ENCODE data around the gene RASSF7. TPM values are rescaled to one million over a fixed set of nuclear protein-coding genes. Genes with fewer than 3 reads are reported as not detected.

Gene RASSF7
- total and polyA plus RNA-seq, 10 of the 15 experiments (the other 5 are each of a cell fraction or from before 2014, with no cell fraction given) = 0.39 to 29.7 (median 13.2) TPM

DNA sequence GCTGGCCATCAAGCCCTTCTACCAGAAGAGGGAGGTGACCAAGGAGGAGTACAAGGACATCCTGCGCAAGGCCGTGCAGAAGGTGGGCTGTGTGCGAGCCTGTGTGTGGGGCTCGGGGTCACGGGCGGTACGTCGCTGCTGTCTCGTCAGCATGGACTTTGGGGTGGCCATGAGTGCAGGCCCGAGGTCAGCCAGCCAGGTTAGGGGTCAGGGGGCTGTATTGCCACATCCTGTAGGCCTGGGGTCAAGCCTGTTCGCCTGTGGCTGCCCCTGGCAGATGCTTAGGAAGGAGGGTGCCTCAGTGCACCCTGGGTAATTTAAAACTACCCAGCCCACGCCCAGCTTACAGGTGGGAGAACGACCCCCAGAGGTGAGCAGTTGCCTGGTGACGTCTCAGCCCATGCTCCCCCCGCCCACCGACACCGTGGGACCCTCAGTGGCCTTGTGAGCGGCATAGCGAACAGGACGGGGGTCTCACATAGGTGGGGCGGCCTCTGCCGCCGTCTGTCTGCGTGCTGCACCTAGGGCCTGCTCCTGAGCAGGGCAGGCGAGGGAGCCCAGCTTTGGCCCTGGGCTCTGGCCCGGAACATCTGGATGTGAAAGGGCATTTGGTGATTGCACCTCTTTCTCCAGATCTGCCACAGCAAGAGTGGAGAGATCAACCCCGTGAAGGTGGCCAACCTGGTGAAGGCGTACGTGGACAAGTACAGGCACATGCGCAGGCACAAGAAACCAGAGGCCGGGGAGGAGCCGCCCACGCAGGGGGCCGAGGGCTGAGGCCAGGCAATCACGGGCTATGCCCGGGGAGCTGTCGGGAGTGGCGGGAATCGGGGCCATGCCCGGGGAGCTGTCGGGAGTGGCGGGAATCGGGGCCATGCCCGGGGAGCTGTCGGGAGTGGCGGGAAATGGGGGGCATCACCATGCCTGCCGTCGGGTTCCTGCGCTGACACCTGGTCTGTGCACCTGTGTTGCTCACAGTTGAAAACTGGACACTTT is 50.5 kb downstream of the RASSF7 start (continued):
- peak; percentile 15; the same call in 1 of the 2 replicates for TF ChIP-seq ZBED1 (IDR thresholded peaks at IDR 0.05; ENCODE audit: borderline replicate concordance)

DNA sequence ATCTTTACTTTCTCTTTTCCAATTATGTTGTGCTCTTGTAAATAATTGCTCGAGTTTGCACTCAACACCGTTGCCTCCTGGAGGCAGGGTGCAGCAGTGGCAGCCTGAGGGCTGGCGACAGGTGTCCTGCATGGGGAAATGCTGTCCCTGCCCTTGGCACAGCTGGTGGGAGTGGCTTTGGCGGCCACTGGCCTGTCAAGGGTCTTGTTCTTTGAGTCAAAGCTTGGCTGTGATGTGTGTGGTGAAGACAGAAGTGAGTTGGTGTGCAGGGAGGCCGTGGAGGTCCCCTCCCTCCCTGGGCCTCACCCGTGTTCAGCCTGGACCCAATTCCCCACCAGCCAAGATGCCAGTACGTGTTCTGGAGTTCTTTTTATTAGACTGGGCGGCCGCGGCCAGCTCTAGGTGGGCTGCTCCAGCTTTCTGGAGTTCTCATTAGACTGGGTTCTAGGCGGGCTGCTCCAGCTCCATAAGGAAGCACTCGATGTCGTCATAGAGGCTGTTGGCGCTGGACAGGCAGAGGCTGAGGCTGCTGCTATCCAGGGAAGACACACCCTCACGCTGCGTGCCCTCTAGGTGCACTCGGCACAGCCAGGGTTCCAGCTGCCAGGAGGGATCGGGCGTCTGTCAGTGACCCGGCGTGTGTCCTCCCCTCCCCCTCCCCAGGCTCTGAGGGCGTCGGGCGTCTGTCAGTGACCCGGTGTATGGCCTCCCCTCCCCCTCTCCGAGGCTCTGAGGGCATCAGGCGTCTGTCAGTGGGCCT is 51.6 kb downstream of the RASSF7 start:
- ATAC-seq (no peak), FAIRE-seq (no peak), DNase-seq (ENCODE audit: low read depth, low spot score) (no peak)
- in situ Hi-C loops (cut with MboI) (no loop called here), intact Hi-C loops (cut with micrococcal nuclease; ENCODE audit: unreplicated experiment) (no loop called here)
- TF ChIP-seq POLR2AphosphoS5 (IDR thresholded peaks at IDR 0.05; ENCODE audit: low read length) (peak; percentile 76), HCFC1 (IDR thresholded peaks at IDR 0.05; ENCODE audit: low read length) (no peak), POU2F2 (IDR thresholded peaks at IDR 0.05; ENCODE audit: borderline replicate concordance, low read depth, low read length) (peak; percentile 38; the same call in 1 of the 3 replicates), MYB (IDR thresholded peaks at IDR 0.05; ENCODE audit: borderline replicate concordance, low read depth, low read length) (no peak), POLR2A (IDR thresholded peaks at IDR 0.05; ENCODE audit: low read depth, low read length) (peak; percentile 85), GATAD2B (conservative IDR thresholded peaks at IDR 0.05; ENCODE audit: low read depth) (no peak), YY1 (IDR thresholded peaks at IDR 0.05; ENCODE audit: low read depth, low read length) (0 out of 2 replicates have a peak, but pooled peaks have one; percentile 5)
- TF ChIP-seq, protein P1, sequence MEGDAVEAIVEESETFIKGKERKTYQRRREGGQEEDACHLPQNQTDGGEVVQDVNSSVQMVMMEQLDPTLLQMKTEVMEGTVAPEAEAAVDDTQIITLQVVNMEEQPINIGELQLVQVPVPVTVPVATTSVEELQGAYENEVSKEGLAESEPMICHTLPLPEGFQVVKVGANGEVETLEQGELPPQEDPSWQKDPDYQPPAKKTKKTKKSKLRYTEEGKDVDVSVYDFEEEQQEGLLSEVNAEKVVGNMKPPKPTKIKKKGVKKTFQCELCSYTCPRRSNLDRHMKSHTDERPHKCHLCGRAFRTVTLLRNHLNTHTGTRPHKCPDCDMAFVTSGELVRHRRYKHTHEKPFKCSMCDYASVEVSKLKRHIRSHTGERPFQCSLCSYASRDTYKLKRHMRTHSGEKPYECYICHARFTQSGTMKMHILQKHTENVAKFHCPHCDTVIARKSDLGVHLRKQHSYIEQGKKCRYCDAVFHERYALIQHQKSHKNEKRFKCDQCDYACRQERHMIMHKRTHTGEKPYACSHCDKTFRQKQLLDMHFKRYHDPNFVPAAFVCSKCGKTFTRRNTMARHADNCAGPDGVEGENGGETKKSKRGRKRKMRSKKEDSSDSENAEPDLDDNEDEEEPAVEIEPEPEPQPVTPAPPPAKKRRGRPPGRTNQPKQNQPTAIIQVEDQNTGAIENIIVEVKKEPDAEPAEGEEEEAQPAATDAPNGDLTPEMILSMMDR (IDR thresholded peaks at IDR 0.05 in 2 of 3, conservative IDR thresholded peaks at IDR 0.05 in 1 of 3; ENCODE audit: control insufficient read depth in 2 of 3, extremely low read depth in 1 of 3, insufficient read depth in 1 of 3, low read depth in 3 of 3, low read length in 3 of 3) = peak; percentile 1 to 33 (median 23); a peak in 2 of 6 replicates
- peaks cover 16 to 53% of the 10 kb centered on the region in 2 experiments; a peak in 3 of 4 replicates for H3K36me3 ChIP-seq (ENCODE audit: control insufficient read depth in 2 of 2, insufficient read depth in 2 of 2, low read length in 1 of 2)
- H2AFZ ChIP-seq (ENCODE audit: control insufficient read depth, low read depth, low read length) = no peak overlapping the region
- no peak overlapping the region for H3K27ac ChIP-seq (ENCODE audit: control insufficient read depth, insufficient read depth)
- WGBS (ENCODE audit: insufficient coverage, insufficient replicate concordance, low lambda C conversion rate, missing lambda C conversion rate) = 76% methylated on average over 22 of the region's 27 CpGs
- POLR2A ChIA-PET = interaction anchor here (0.5 kb wide), 1 partner anchor 106 kb away, joined by 4 read pairs; no protein-coding TSS in a partner anchor
- H3K4me3 ChIP-seq = no peak overlapping the region
- no peak overlapping the region for H3K9ac ChIP-seq (ENCODE audit: control insufficient read depth, insufficient read depth, low read length)
- H3K4me1 ChIP-seq (ENCODE audit: control insufficient read depth, insufficient read depth, low read length) = peaks cover 14% of the 10 kb centered on the region
- no peaks in the 10 kb centered on the region for H3K27me3 ChIP-seq (replicated peaks in 1 of 2; ENCODE audit: control insufficient read depth in 2 of 2, insufficient read depth in 2 of 2, low read length in 1 of 2)
- RAD21 ChIA-PET (ENCODE audit: unreplicated experiment) = interaction anchor here (1.5 kb wide), 1 partner anchor 84 kb away, joined by 3 read pairs; no protein-coding TSS in a partner anchor
- SMC1A ChIA-PET (ENCODE audit: uncharacterized antibody, unreplicated experiment) = no interaction called here
- H3K9me3 ChIP-seq (replicated peaks; ENCODE audit: control insufficient read depth, insufficient read depth, low read length) = no peaks in the 10 kb centered on the region
- no TSS peak for BruUV-seq (replicated peaks)
- H4K20me1 ChIP-seq (ENCODE audit: control insufficient read depth, insufficient read depth) = peaks cover 11% of the 10 kb centered on the region
- H3K79me2 ChIP-seq (ENCODE audit: control insufficient read depth, insufficient read depth, low read length) = peaks cover 26% of the 10 kb centered on the region
- CTCF ChIA-PET = no interaction called here
- H3K4me2 ChIP-seq (ENCODE audit: control insufficient read depth, insufficient read depth) = peak overlapping the region; percentile 68; the same call in 1 of the 2 replicates

All from GM12878 (cell line).